ENCODE data around the gene ZNF229. TPM values are rescaled to one million over a fixed set of nuclear protein-coding genes. Genes with fewer than 3 reads are reported as not detected.
A peak's percentile ranks its signal among the peaks of the same experiment; 100 is the strongest.
"Not testable (repeated sequence)": the region's sequence is repeated elsewhere in the genome, so short reads cannot be mapped to it uniquely, and the experiment has no call there.

Gene ZNF229
- 4.2 and 6.3 TPM in 2 replicates for total RNA-seq (2012; rRNA removed)

GRCh38 chr19:44447916-44448674, at the start of gene ZNF229:
Gene ZNF229, minus strand, starts transcription at chr19:44448472. Its CDS starts 5,625 bp downstream, at chr19:44442847.
- Histone ChIP-seq H3K36me3 (ENCODE audit: insufficient read depth, low read length) (peaks cover 32% of the 10 kb centered on the region), H3K4me1 (ENCODE audit: control insufficient read depth, insufficient read depth, low read length) (peaks cover 10% of the 10 kb centered on the region), H3K9ac (ENCODE audit: low read depth, low read length) (peak within 1 kb of the TSS; percentile 88), H3K4me3 (ENCODE audit: low read length) (peak within 1 kb of the TSS; percentile 93), H3K27me3 (ENCODE audit: control insufficient read depth, insufficient read depth, low read length) (no peaks in the 10 kb centered on the region), H3K4me2 (ENCODE audit: low read length) (peak within 1 kb of the TSS; percentile 90), H3K9me3 (replicated peaks; ENCODE audit: low read length) (no peaks in the 10 kb centered on the region)

- no peak overlapping the region for H3K4me2 ChIP-seq (ENCODE audit: low read length)
- H3K4me3 ChIP-seq (ENCODE audit: low read length), result no peak overlapping the region
- H3K27me3 ChIP-seq (ENCODE audit: control insufficient read depth, insufficient read depth, low read length), result no peaks in the 10 kb centered on the region
- H3K9me3 ChIP-seq (replicated peaks; ENCODE audit: low read length), result peaks cover 6% of the 10 kb centered on the region
- no peak overlapping the region for H3K9ac ChIP-seq (ENCODE audit: low read depth, low read length)
- H3K36me3 ChIP-seq (ENCODE audit: insufficient read depth, low read length), result peaks cover 49% of the 10 kb centered on the region
- H3K4me1 ChIP-seq (ENCODE audit: control insufficient read depth, insufficient read depth, low read length), result peaks cover 9% of the 10 kb centered on the region
Measured at GRCh38 chr19:44496711-44497110, 48.4 kb upstream of the ZNF229 start.

GRCh38 chr19:44476559-44477408, 28.5 kb upstream of the ZNF229 start:
- peaks cover 58% of the 10 kb centered on the region for H3K36me3 ChIP-seq (ENCODE audit: insufficient read depth, low read length)

GRCh38 chr19:44468730-44469129, 20.5 kb upstream of the ZNF229 start:
- peaks cover 12% of the 10 kb centered on the region for H3K9me3 ChIP-seq (replicated peaks; ENCODE audit: low read length)
- not testable (repeated sequence) for H3K4me3 ChIP-seq (ENCODE audit: low read length); H3K4me1 ChIP-seq (ENCODE audit: control insufficient read depth, insufficient read depth, low read length); H3K9ac ChIP-seq (ENCODE audit: low read depth, low read length); H3K36me3 ChIP-seq (ENCODE audit: insufficient read depth, low read length); H3K4me2 ChIP-seq (ENCODE audit: low read length); H3K27me3 ChIP-seq (ENCODE audit: control insufficient read depth, insufficient read depth, low read length)

More at GRCh38 chr19:44476559-44477408, 28.5 kb upstream of the ZNF229 start:
- no peaks in the 10 kb centered on the region for H3K27me3 ChIP-seq (ENCODE audit: control insufficient read depth, insufficient read depth, low read length)
- H3K4me2 ChIP-seq (ENCODE audit: low read length), result no peak overlapping the region
- peaks cover 82% of the 10 kb centered on the region for H3K9me3 ChIP-seq (replicated peaks; ENCODE audit: low read length)
- no peak overlapping the region for H3K4me3 ChIP-seq (ENCODE audit: low read length)
- no peaks in the 10 kb centered on the region for H3K4me1 ChIP-seq (ENCODE audit: control insufficient read depth, insufficient read depth, low read length)
- H3K9ac ChIP-seq (ENCODE audit: low read depth, low read length), result no peak overlapping the region

DNA sequence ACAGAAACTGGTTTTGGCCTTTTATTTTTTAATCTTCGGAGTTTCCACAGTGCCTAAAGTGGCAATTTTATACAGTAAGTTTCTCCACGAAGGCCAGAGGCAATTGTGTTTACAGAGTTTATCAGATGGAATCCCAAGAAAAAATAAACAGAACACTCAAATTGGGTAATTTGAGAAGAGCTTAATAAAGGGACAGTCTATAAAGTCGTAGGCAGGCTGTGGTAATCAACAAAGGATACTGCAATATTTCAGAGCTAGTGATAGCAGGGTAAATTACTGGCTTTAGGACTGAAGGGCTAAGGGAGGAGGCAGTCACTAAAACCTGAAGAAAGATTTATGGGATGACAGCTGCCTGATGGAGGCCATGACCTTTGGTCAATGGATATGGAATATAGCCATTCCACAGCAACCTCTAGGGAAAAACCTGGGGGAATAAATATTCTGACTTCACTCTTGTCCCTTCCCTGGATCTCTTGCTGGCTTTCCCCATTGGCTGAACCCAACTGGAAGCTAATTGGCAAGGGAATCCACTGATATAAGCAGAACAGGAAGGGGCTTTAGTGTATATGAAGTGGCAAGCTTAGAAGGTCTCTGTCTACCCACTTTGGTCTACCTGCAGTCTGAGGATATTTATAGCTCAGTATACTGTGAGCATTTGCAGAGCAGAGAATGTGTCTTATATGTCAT, 14.5 kb upstream of the ZNF229 start:
- H3K9me3 ChIP-seq (replicated peaks; ENCODE audit: low read length); H3K9ac ChIP-seq (ENCODE audit: low read depth, low read length); H3K4me2 ChIP-seq (ENCODE audit: low read length); H3K27me3 ChIP-seq (ENCODE audit: control insufficient read depth, insufficient read depth, low read length); H3K36me3 ChIP-seq (ENCODE audit: insufficient read depth, low read length); H3K4me3 ChIP-seq (ENCODE audit: low read length); H3K4me1 ChIP-seq (ENCODE audit: control insufficient read depth, insufficient read depth, low read length): not testable (repeated sequence)

DNA sequence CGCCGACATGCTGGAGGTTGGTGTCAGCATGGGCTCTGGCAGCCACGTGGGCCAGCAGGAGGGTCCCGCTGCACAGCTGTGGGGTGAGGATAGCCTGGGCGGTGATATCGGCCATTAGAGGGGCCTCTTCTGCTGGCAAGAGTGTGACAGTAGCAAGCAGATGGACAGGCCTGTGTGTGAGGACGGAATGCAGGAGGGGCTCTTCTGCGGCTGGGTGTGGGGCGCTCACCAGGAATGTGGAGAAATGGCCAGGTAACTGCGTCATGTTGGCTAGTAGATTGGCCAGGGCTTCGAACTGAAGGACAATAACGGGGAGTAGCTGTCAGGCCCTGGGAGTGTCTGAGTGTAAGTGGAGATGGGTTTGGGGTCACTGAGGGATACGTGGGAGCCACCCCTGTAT, 7.7 kb upstream of the ZNF229 start:
- not testable (repeated sequence) for H3K9ac ChIP-seq (ENCODE audit: low read depth, low read length); H3K4me2 ChIP-seq (ENCODE audit: low read length); H3K27me3 ChIP-seq (ENCODE audit: control insufficient read depth, insufficient read depth, low read length); H3K4me3 ChIP-seq (ENCODE audit: low read length); H3K9me3 ChIP-seq (replicated peaks; ENCODE audit: low read length); H3K36me3 ChIP-seq (ENCODE audit: insufficient read depth, low read length); H3K4me1 ChIP-seq (ENCODE audit: control insufficient read depth, insufficient read depth, low read length)

DNA sequence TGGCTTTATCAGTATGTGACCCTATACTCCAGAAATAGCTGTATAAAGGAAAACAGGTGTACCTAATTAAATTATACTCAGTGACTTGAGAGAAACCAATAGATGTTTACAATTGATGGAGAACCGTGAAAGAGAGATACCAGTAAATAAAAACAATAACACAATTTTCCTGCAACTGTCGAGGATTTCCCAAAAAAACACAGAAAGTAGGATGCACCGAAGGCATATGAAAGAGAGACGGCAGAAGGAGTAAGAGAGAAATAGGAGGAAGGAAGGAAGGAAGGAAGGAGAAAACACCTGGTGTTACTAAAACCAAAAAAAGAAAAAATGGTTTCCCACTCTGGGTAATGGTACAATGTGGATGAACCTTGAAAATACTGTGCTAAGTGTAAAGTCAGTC, 6.8 kb upstream of the ZNF229 start:
- Histone ChIP-seq H3K4me3 (ENCODE audit: low read length) (no peak overlapping the region), H3K27me3 (ENCODE audit: control insufficient read depth, insufficient read depth, low read length) (no peaks in the 10 kb centered on the region), H3K9me3 (replicated peaks; ENCODE audit: low read length) (no peaks in the 10 kb centered on the region)

DNA sequence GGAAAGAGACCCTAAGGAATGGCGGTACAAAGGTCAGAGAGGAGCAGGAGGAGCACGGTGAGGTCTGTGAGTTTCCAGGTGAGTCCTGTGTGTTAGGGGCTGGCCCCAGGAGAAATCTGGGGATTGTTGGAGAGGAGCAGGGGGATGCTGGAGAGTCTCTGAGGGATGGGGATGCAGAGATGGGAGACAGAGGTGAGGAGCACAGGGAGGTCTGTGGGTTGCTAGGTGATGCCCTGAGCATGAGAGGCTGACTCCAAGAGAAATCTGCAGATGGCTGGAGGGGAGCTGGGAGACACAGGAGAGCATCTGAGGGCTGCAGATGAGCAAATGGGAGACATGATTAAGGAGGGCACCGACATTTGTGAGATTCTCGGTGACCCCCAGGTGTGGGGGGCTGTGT, 4.1 kb upstream of the ZNF229 start:
- no peaks in the 10 kb centered on the region for H3K9me3 ChIP-seq (replicated peaks; ENCODE audit: low read length)
- no peaks in the 10 kb centered on the region for H3K36me3 ChIP-seq (ENCODE audit: insufficient read depth, low read length)
- no peaks in the 10 kb centered on the region for H3K27me3 ChIP-seq (ENCODE audit: control insufficient read depth, insufficient read depth, low read length)
- no peak overlapping the region for H3K4me2 ChIP-seq (ENCODE audit: low read length)
- H3K4me1 ChIP-seq (ENCODE audit: control insufficient read depth, insufficient read depth, low read length), result peaks cover 7% of the 10 kb centered on the region
- no peak overlapping the region for H3K9ac ChIP-seq (ENCODE audit: low read depth, low read length)
- H3K4me3 ChIP-seq (ENCODE audit: low read length), result no peak overlapping the region

More for the DNA sequence above, 6.8 kb upstream of the ZNF229 start:
- Histone ChIP-seq H3K4me1 (ENCODE audit: control insufficient read depth, insufficient read depth, low read length) (no peaks in the 10 kb centered on the region), H3K9ac (ENCODE audit: low read depth, low read length) (no peak overlapping the region), H3K36me3 (ENCODE audit: insufficient read depth, low read length) (no peaks in the 10 kb centered on the region), H3K4me2 (ENCODE audit: low read length) (no peak overlapping the region)

GRCh38 chr19:44451687-44452086, 3.4 kb upstream of the ZNF229 start:
- no peaks in the 10 kb centered on the region for H3K27me3 ChIP-seq (ENCODE audit: control insufficient read depth, insufficient read depth, low read length)
- H3K4me1 ChIP-seq (ENCODE audit: control insufficient read depth, insufficient read depth, low read length), result peaks cover 10% of the 10 kb centered on the region
- no peak overlapping the region for H3K4me3 ChIP-seq (ENCODE audit: low read length)
- no peaks in the 10 kb centered on the region for H3K9me3 ChIP-seq (replicated peaks; ENCODE audit: low read length)
- peaks cover 7% of the 10 kb centered on the region for H3K36me3 ChIP-seq (ENCODE audit: insufficient read depth, low read length)
- no peak overlapping the region for H3K4me2 ChIP-seq (ENCODE audit: low read length)
- H3K9ac ChIP-seq (ENCODE audit: low read depth, low read length), result no peak overlapping the region

- Histone ChIP-seq H3K4me2 (ENCODE audit: low read length) (no peak overlapping the region), H3K9ac (ENCODE audit: low read depth, low read length) (no peak overlapping the region), H3K9me3 (replicated peaks; ENCODE audit: low read length) (no peaks in the 10 kb centered on the region), H3K36me3 (ENCODE audit: insufficient read depth, low read length) (peaks cover 57% of the 10 kb centered on the region), H3K4me1 (ENCODE audit: control insufficient read depth, insufficient read depth, low read length) (no peaks in the 10 kb centered on the region), H3K4me3 (ENCODE audit: low read length) (no peak overlapping the region), H3K27me3 (ENCODE audit: control insufficient read depth, insufficient read depth, low read length) (no peaks in the 10 kb centered on the region)
Measured at GRCh38 chr19:44438441-44438840, 9.8 kb downstream of the ZNF229 start.

GRCh38 chr19:44435441-44435840, 12.8 kb downstream of the ZNF229 start:
- H3K9me3 ChIP-seq (replicated peaks; ENCODE audit: low read length), result peaks cover 4% of the 10 kb centered on the region
- no peaks in the 10 kb centered on the region for H3K27me3 ChIP-seq (ENCODE audit: control insufficient read depth, insufficient read depth, low read length)
- no peak overlapping the region for H3K9ac ChIP-seq (ENCODE audit: low read depth, low read length)
- H3K4me2 ChIP-seq (ENCODE audit: low read length), result no peak overlapping the region
- H3K4me3 ChIP-seq (ENCODE audit: low read length), result no peak overlapping the region
- peaks cover 61% of the 10 kb centered on the region for H3K36me3 ChIP-seq (ENCODE audit: insufficient read depth, low read length)
- H3K4me1 ChIP-seq (ENCODE audit: control insufficient read depth, insufficient read depth, low read length), result no peaks in the 10 kb centered on the region

Data from skeletal muscle satellite cell (primary cell).